HepG2 (cell line): ENCODE data around the gene FIBP. TPM values are rescaled to one million over a fixed set of nuclear protein-coding genes. Genes with fewer than 3 reads are reported as not detected.

Experiments used
- AHDC1 ChIP-seq: sonication (generic); formaldehyde crosslinking; IDR thresholded peaks from 2 replicates; pipeline ENCODE4 v1.5.1; 2020; ENCODE audit warnings: mild to moderate bottlenecking, missing genetic modification reagents, borderline replicate concordance
- BRF2 ChIP-seq: sonication (generic); formaldehyde crosslinking; IDR thresholded peaks from 2 replicates; pipeline ENCODE4 v1.8.1; 2022; ENCODE audit warnings: mild to moderate bottlenecking, missing genetic modification reagents
- KLF11 ChIP-seq: IDR thresholded peaks from 2 replicates; pipeline ENCODE4 v1.6.1; 2016; ENCODE audit warnings: missing compliant biosample characterization
- MEIS2 ChIP-seq: sonication (generic); formaldehyde crosslinking; IDR thresholded peaks from 2 replicates; pipeline ENCODE4 v1.9.0; 2021; ENCODE audit warnings: mild to moderate bottlenecking, missing genetic modification reagents
- MLXIP ChIP-seq: sonication (generic); formaldehyde crosslinking; IDR thresholded peaks from 2 replicates; pipeline ENCODE4 v1.9.0; 2021; ENCODE audit warnings: missing genetic modification reagents, borderline replicate concordance
- NBN ChIP-seq: fragments of 450-650 bp; conservative IDR thresholded peaks from 2 replicates; pipeline ENCODE4 v1.6.1; 2017
- PAWR ChIP-seq: sonication (generic); formaldehyde crosslinking; IDR thresholded peaks from 2 replicates; pipeline ENCODE4 v1.4.0; 2020; ENCODE audit warnings: missing genetic modification reagents, mild to moderate bottlenecking, borderline replicate concordance
- PPARG ChIP-seq: conservative IDR thresholded peaks from 2 replicates; pipeline ENCODE4 v1.6.1; 2016; ENCODE audit warnings: missing biosample characterization, missing genetic modification reagents
- RELA ChIP-seq: sonication (generic); formaldehyde crosslinking; IDR thresholded peaks from 2 replicates; pipeline ENCODE4 v1.4.0; 2020; ENCODE audit warnings: missing genetic modification reagents
- SCMH1 ChIP-seq: sonication (generic); formaldehyde crosslinking; IDR thresholded peaks from 2 replicates; pipeline ENCODE4 v1.9.0; 2021; ENCODE audit warnings: missing genetic modification reagents, mild to moderate bottlenecking, borderline replicate concordance
- SNAPC5 ChIP-seq: sonication (generic); formaldehyde crosslinking; IDR thresholded peaks from 2 replicates; pipeline ENCODE4 v1.8.1; 2023; ENCODE audit warnings: mild to moderate bottlenecking, missing genetic modification reagents, borderline replicate concordance
- STAT5B ChIP-seq: sonication (generic); formaldehyde crosslinking; IDR thresholded peaks from 2 replicates; pipeline ENCODE4 v1.4.0; 2020; ENCODE audit warnings: missing genetic modification reagents
- XRCC5 ChIP-seq: fragments of 200-400 bp; formaldehyde crosslinking; optimal IDR thresholded peaks from 2 replicates; pipeline ENCODE3; 2017; ENCODE audit warnings: mild to moderate bottlenecking, low read length
- ZBTB21 ChIP-seq: sonication (generic); formaldehyde crosslinking; IDR thresholded peaks from 2 replicates; pipeline ENCODE4 v1.4.0; 2020; ENCODE audit warnings: missing genetic modification reagents
- ZBTB46 ChIP-seq: sonication (generic); formaldehyde crosslinking; IDR thresholded peaks from 2 replicates; pipeline ENCODE4 v1.4.0; 2020; ENCODE audit warnings: mild to moderate bottlenecking, missing genetic modification reagents, borderline replicate concordance
- ZNF205 ChIP-seq: IDR thresholded peaks from 2 replicates; pipeline ENCODE4 v1.6.1; 2018; ENCODE audit warnings: missing biosample characterization, missing genetic modification reagents
- ZNF431 ChIP-seq: sonication (generic); formaldehyde crosslinking; IDR thresholded peaks from 2 replicates; pipeline ENCODE4 v1.9.0; 2022; ENCODE audit warnings: missing genetic modification reagents, low read depth, mild to moderate bottlenecking, borderline replicate concordance
- polyA plus RNA-seq, 8 experiments: library from polyadenylated mRNA; depleted of rRNA in 3 of 8; stranded (reverse) in 7 of 8; unstranded in 1 of 8; fragments of >200 nt; fragmentation: Illumina TruSeq in 4 of 8; extraction: Trizol in 4 of 8; gene quantifications; 2 replicates each; pipeline versions ENCODE4 v1.2.1 to v1.2.3, GENCODE V29; 2011 to 2016; ENCODE audit warnings: low read depth in 4 of 8, missing spikeins in 1 of 8, mixed read lengths in 1 of 8; ENCODE audit not compliant: insufficient read depth in 1 of 8
- total RNA-seq, 5 experiments: library from RNA; depleted of rRNA; stranded (reverse); fragments of >200 nt; fragmentation: Illumina TruSeq; extraction: Trizol; gene quantifications; 2 replicates each; pipeline ENCODE4 v1.2.3, GENCODE V29; 2016; ENCODE audit warnings: low read depth in 1 of 5

FIBP gene
- total and polyA plus RNA-seq, 2 of the 13 experiments (the other 11 are each of a cell fraction or from before 2014, with no cell fraction given) = 42.9 to 62.1 TPM

GRCh38 chr11:65860278-65861164 is 27.8 kb downstream of the FIBP start, which contains the start of gene MUS81 (continued):
- peak; percentile 75; the same call in 1 of the 2 replicates for TF ChIP-seq MEIS2 (CRISPR knock-in tag)
- TF ChIP-seq BRF2 = no peak
- 0 out of 2 replicates have a peak, but pooled peaks have one; percentile 52 for TF ChIP-seq MLXIP (CRISPR knock-in tag)
- TF ChIP-seq XRCC5 = peak; percentile 95
- TF ChIP-seq AHDC1 (CRISPR knock-in tag) = peak; percentile 43; the same call in 1 of the 2 replicates
- TF ChIP-seq PAWR (CRISPR knock-in tag) = no peak
- no peak for TF ChIP-seq ZNF431 (CRISPR knock-in tag)
- no peak for TF ChIP-seq RELA (CRISPR knock-in tag)
- TF ChIP-seq STAT5B (CRISPR knock-in tag) = no peak
- TF ChIP-seq ZBTB21 (CRISPR knock-in tag) = no peak
- TF ChIP-seq ZBTB46 (CRISPR knock-in tag) = no peak
- peak; percentile 54 for TF ChIP-seq PPARG
- TF ChIP-seq ZNF205 (CRISPR knock-in tag) = peak; percentile 75; the same call in 1 of the 2 replicates
- TF ChIP-seq SCMH1 (CRISPR knock-in tag) = no peak
- no peak for TF ChIP-seq NBN
- no peak for TF ChIP-seq KLF11 (CRISPR knock-in tag)
- TF ChIP-seq SNAPC5 (CRISPR knock-in tag) = no peak
